ENCODE results near the gene COL2A1. TPM values are rescaled to one million over a fixed set of nuclear protein-coding genes. Genes with fewer than 3 reads are reported as not detected.
A peak's percentile ranks its signal among the peaks of the same experiment; 100 is the strongest.

COL2A1 gene
- total RNA-seq, 1 experiment from 2014 or later, result 201 TPM

DNA sequence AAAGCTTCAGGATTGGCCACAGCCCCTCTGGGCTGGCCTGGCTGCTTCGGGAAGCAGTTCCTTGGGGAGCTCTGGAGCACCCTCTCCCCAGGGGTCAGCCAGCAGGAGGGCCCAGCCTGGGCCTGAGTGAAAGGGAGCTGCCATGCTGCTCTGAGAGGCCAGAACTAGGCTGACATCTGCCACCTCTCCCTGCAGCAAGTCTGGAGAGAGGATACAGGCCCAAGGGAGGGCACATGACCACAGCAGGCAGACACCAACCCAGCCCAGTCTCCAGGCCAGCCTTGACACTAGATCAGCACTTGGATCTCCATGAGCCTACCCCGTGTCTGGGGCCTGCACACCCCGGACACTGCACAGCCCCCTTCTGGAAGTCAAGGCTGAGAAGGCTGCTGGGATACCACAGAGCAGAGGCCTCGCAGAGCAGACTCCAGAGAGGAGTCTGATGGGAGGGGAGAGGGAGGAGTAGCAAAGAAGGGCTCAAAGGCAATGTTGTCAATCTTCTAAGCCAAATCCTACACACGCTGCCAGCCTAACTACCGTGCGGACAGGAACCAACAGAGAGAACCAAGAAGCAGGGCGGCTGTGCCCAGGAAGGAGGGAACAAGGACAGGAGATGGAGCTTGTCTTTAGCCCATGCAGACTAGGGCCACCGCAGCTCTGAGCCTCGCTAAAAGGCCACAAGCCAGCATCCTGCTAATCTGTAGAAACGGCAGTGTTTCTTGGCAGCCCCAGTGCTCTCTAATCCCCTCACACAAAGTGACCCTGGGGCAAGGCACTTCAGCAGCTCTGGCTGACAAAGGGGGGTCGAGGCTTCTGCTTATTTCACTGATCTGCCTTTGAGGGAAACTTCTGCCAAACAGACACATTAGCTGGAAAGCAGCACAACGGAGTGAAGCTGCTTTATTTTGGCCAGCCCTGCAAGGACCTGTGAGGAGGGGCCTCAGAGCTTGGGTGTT, 12.9 kb downstream of the COL2A1 start:
- no peaks in the 10 kb centered on the region for H3K4me1 ChIP-seq
- BruUV-seq (replicated peaks), result no TSS peak
- DNase-seq, result peak in 1 of 2 experiments; percentile 28
- Mint-ChIP-seq H3K36me3 (ENCODE audit: insufficient read depth, unreplicated experiment) (peaks cover 19% of the 10 kb centered on the region), H3K27ac (ENCODE audit: unreplicated experiment) (no peak overlapping the region), H3K27me3 (ENCODE audit: insufficient read depth, unreplicated experiment) (no peaks in the 10 kb centered on the region), H3K4me3 (ENCODE audit: unreplicated experiment) (no peak overlapping the region), H3K9me3 (ENCODE audit: unreplicated experiment) (no peaks in the 10 kb centered on the region), H3K4me1 (ENCODE audit: low read depth, unreplicated experiment) (no peaks in the 10 kb centered on the region)
- POLR2A ChIA-PET, result no interaction called here
- intact Hi-C loops (cut with micrococcal nuclease; ENCODE audit: unreplicated experiment), result no loop called here
- no peaks in the 10 kb centered on the region; the same call in 1 of the 2 replicates for H3K36me3 ChIP-seq (ENCODE audit: control insufficient read depth, insufficient read depth, low read length)
- no peaks in the 10 kb centered on the region for H3K27me3 ChIP-seq (replicated peaks; ENCODE audit: control insufficient read depth, insufficient read depth, low read length)
- CTCF ChIA-PET, result interaction anchor here (1.0 to 1.6 kb wide), 3 partner anchors 11 to 166 kb away, joined by 3 read pairs; partner anchors contain the start of gene ASB8
- no peak overlapping the region for H3K4me3 ChIP-seq (ENCODE audit: low read depth, low read length)
- TF ChIP-seq, protein P1, sequence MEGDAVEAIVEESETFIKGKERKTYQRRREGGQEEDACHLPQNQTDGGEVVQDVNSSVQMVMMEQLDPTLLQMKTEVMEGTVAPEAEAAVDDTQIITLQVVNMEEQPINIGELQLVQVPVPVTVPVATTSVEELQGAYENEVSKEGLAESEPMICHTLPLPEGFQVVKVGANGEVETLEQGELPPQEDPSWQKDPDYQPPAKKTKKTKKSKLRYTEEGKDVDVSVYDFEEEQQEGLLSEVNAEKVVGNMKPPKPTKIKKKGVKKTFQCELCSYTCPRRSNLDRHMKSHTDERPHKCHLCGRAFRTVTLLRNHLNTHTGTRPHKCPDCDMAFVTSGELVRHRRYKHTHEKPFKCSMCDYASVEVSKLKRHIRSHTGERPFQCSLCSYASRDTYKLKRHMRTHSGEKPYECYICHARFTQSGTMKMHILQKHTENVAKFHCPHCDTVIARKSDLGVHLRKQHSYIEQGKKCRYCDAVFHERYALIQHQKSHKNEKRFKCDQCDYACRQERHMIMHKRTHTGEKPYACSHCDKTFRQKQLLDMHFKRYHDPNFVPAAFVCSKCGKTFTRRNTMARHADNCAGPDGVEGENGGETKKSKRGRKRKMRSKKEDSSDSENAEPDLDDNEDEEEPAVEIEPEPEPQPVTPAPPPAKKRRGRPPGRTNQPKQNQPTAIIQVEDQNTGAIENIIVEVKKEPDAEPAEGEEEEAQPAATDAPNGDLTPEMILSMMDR (IDR thresholded peaks at IDR 0.05; ENCODE audit: insufficient read depth in 1 of 2, low read depth in 1 of 2, low read length in 1 of 2, severe bottlenecking in 1 of 2, unreplicated experiment in 1 of 2), result no peak
- no peaks in the 10 kb centered on the region for H3K9me3 ChIP-seq

DNA sequence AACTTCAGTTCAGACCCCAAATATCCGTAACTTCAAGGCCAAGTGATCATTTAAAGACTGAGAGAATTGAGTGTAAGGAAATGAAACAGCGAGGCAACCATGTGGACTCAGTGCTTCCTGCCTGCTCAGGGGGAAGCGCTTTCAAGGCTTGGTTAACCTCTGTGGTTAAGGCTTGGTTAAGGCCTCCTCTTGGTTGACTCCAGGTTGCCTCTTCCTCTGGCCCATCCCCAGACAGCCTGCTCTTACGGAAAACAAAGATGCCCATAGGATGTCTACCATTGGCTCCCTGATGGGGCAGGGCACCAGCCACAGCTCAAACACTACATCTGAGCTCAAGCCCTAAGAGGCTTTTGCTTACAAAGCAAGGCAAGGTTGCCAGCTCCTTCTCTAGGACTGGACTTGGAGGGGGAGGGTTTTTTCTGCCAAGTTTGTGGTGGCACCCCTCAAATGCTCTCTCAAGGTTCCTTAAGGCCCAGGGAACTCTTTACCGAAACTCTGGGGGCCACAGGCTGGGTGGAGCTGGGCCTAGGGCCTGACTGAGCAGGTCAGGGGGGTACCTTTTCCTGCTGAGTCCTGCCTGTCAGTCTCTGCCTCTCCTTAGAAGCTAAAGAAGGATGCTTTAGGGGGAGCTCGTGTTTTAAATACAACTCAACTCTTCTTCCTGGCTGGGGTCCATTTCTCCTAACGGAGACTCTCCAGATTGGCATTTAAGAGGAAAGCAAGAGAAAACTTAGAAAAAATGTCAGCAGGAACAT, 13.7 kb downstream of the COL2A1 start:
- Histone ChIP-seq H3K36me3 (ENCODE audit: control insufficient read depth, insufficient read depth, low read length) (no peaks in the 10 kb centered on the region; the same call in 1 of the 2 replicates), H3K27me3 (replicated peaks; ENCODE audit: control insufficient read depth, insufficient read depth, low read length) (no peaks in the 10 kb centered on the region), H3K4me1 (no peaks in the 10 kb centered on the region), H3K9me3 (no peaks in the 10 kb centered on the region), H3K4me3 (ENCODE audit: low read depth, low read length) (no peak overlapping the region)
- ChIA-PET POLR2A (no interaction called here), CTCF (interaction anchor here (1.0 to 1.6 kb wide), 3 partner anchors 10 to 167 kb away, joined by 3 read pairs; partner anchors contain the start of gene ASB8)
- Mint-ChIP-seq H3K4me1 (ENCODE audit: low read depth, unreplicated experiment) (no peaks in the 10 kb centered on the region), H3K27me3 (ENCODE audit: insufficient read depth, unreplicated experiment) (no peaks in the 10 kb centered on the region), H3K4me3 (ENCODE audit: unreplicated experiment) (no peak overlapping the region), H3K36me3 (ENCODE audit: insufficient read depth, unreplicated experiment) (peaks cover 22% of the 10 kb centered on the region), H3K9me3 (ENCODE audit: unreplicated experiment) (no peaks in the 10 kb centered on the region), H3K27ac (ENCODE audit: unreplicated experiment) (no peak overlapping the region)
- intact Hi-C loops (cut with micrococcal nuclease; ENCODE audit: unreplicated experiment), result no loop called here
- TF ChIP-seq, protein P1 (IDR thresholded peaks at IDR 0.05; ENCODE audit: insufficient read depth in 1 of 2, low read depth in 1 of 2, low read length in 1 of 2, severe bottlenecking in 1 of 2, unreplicated experiment in 1 of 2), result no peak
- no TSS peak for BruUV-seq (replicated peaks)
- no peak for DNase-seq

DNA sequence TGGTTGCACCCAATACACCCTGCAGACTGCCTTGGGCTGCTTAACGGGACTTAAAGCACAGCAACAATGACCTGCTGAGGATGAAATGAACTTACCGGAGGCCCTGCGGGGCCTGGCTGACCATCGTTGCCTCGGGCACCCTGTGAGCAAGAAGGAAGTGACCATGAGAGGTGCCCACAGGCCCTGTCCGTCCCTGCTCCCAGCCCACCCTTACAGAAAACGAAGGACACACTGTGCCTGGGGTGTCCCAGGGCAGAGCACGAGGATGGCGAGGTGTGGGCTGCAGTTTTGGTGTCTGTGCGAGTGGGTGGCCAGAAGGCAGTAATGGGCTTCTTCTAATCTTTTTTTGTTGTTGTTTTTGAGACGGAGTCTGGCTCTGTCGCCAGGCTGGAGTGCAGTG, 14.6 kb downstream of the COL2A1 start:
- Mint-ChIP-seq H3K9me3 (ENCODE audit: unreplicated experiment) (no peaks in the 10 kb centered on the region), H3K4me1 (ENCODE audit: low read depth, unreplicated experiment) (no peaks in the 10 kb centered on the region), H3K27me3 (ENCODE audit: insufficient read depth, unreplicated experiment) (no peaks in the 10 kb centered on the region), H3K27ac (ENCODE audit: unreplicated experiment) (no peak overlapping the region), H3K36me3 (ENCODE audit: insufficient read depth, unreplicated experiment) (peaks cover 22% of the 10 kb centered on the region), H3K4me3 (ENCODE audit: unreplicated experiment) (no peak overlapping the region)
- no peaks in the 10 kb centered on the region for H3K9me3 ChIP-seq
- ChIA-PET POLR2A (no interaction called here), CTCF (no interaction called here)
- H3K4me3 ChIP-seq (ENCODE audit: low read depth, low read length), result no peak overlapping the region
- H3K4me1 ChIP-seq, result no peaks in the 10 kb centered on the region
- TF ChIP-seq, protein P1 (IDR thresholded peaks at IDR 0.05; ENCODE audit: insufficient read depth in 1 of 2, low read depth in 1 of 2, low read length in 1 of 2, severe bottlenecking in 1 of 2, unreplicated experiment in 1 of 2), result no peak
- H3K36me3 ChIP-seq (ENCODE audit: control insufficient read depth, insufficient read depth, low read length), result no peaks in the 10 kb centered on the region; the same call in 1 of the 2 replicates
- H3K27me3 ChIP-seq (replicated peaks; ENCODE audit: control insufficient read depth, insufficient read depth, low read length), result no peaks in the 10 kb centered on the region
- no TSS peak for BruUV-seq (replicated peaks)
- intact Hi-C loops (cut with micrococcal nuclease; ENCODE audit: unreplicated experiment), result no loop called here
- no peak for DNase-seq
